Measurements from ENCODE around the gene TPRG1L. TPM values are rescaled to one million over a fixed set of nuclear protein-coding genes. Genes with fewer than 3 reads are reported as not detected.
A peak's percentile ranks its signal among the peaks of the same experiment; 100 is the strongest.
"Not testable (repeated sequence)": the region's sequence is repeated elsewhere in the genome, so short reads cannot be mapped to it uniquely, and the experiment has no call there.

Gene TPRG1L
- total and polyA plus RNA-seq, 4 donors, result 35.4 to 51.0 (median 40.5) TPM

- 75 to 82% methylated on average over 9 of the region's 9 CpGs for WGBS, 2 donors
- intact Hi-C loops (cut with DNase I), result loop anchor here in 1 of 2 donors (2.0 kb wide), 1 partner anchor 54 kb away; no protein-coding TSS in a partner anchor
- DNase-seq (no peak), ATAC-seq (ENCODE audit: low FRiP score) (no peak)
- H3K36me3 ChIP-seq (ENCODE audit: control insufficient read depth in 1 of 2, insufficient read depth in 2 of 2, low read length in 1 of 2), result no peaks in the 10 kb centered on the region
- H3K4me3 ChIP-seq (ENCODE audit: low read length in 2 of 2), result no peak overlapping the region
- H3K27me3 ChIP-seq (ENCODE audit: control insufficient read depth in 1 of 2, insufficient read depth in 2 of 2, low read length in 1 of 2), result no peaks in the 10 kb centered on the region
- H3K27ac ChIP-seq (ENCODE audit: low read depth in 1 of 2, low read length in 2 of 2), result no peak overlapping the region
- no peaks in the 10 kb centered on the region for H3K4me1 ChIP-seq (ENCODE audit: control insufficient read depth in 1 of 2, insufficient read depth in 2 of 2, low read length in 2 of 2)
- no peaks in the 10 kb centered on the region for H3K9me3 ChIP-seq (ENCODE audit: control insufficient read depth, low read length)
Observed at GRCh38 chr1:3618531-3618880, 6.3 kb upstream of the TPRG1L start.

- DNase-seq (peak in 1 of 2 donors; percentile 78), ATAC-seq (ENCODE audit: low FRiP score) (peak; percentile 79)
- Histone ChIP-seq H3K27me3 (ENCODE audit: control insufficient read depth in 1 of 2, insufficient read depth in 2 of 2, low read length in 1 of 2) (no peaks in the 10 kb centered on the region), H3K4me1 (ENCODE audit: control insufficient read depth in 1 of 2, insufficient read depth in 2 of 2, low read length in 2 of 2) (no peaks in the 10 kb centered on the region), H3K4me3 (ENCODE audit: low read length in 2 of 2) (no peak overlapping the region), H3K27ac (ENCODE audit: low read depth in 1 of 2, low read length in 2 of 2) (no peak overlapping the region), H3K9me3 (ENCODE audit: control insufficient read depth, low read length) (no peaks in the 10 kb centered on the region), H3K36me3 (ENCODE audit: control insufficient read depth in 1 of 2, insufficient read depth in 2 of 2, low read length in 1 of 2) (no peaks in the 10 kb centered on the region)
- intact Hi-C loops (cut with DNase I), result loop anchor here (1.0 to 2.0 kb wide), 3 partner anchors 54 to 128 kb away; no protein-coding TSS in a partner anchor
- WGBS, 2 donors, result 16 to 22% methylated on average over 18 to 21 of the region's 21 CpGs
Observed at GRCh38 chr1:3618881-3619671, 5.7 kb upstream of the TPRG1L start.

- 87 to 89% methylated on average over 12 of the region's 12 CpGs for WGBS, 2 donors
- H3K27ac ChIP-seq (ENCODE audit: low read depth in 1 of 2, low read length in 2 of 2), result no peak overlapping the region
- intact Hi-C loops (cut with DNase I), result loop anchor here (2.0 kb wide), 2 partner anchors 126 to 168 kb away; no protein-coding TSS in a partner anchor
- H3K9me3 ChIP-seq (ENCODE audit: control insufficient read depth, low read length), result no peaks in the 10 kb centered on the region
- H3K36me3 ChIP-seq (ENCODE audit: control insufficient read depth in 1 of 2, insufficient read depth in 2 of 2, low read length in 1 of 2), result no peaks in the 10 kb centered on the region
- H3K4me3 ChIP-seq (ENCODE audit: low read length in 2 of 2), result no peak overlapping the region
- H3K4me1 ChIP-seq (ENCODE audit: control insufficient read depth in 1 of 2, insufficient read depth in 2 of 2, low read length in 2 of 2), result no peaks in the 10 kb centered on the region
- no peak for DNase-seq
- ATAC-seq (ENCODE audit: low FRiP score), result no peak
- H3K27me3 ChIP-seq (ENCODE audit: control insufficient read depth in 1 of 2, insufficient read depth in 2 of 2, low read length in 1 of 2), result no peaks in the 10 kb centered on the region
Observed at GRCh38 chr1:3620708-3621107, 4.1 kb upstream of the TPRG1L start.

- not testable (repeated sequence) for H3K27me3 ChIP-seq (ENCODE audit: control insufficient read depth in 1 of 2, insufficient read depth in 2 of 2, low read length in 1 of 2); H3K4me3 ChIP-seq (ENCODE audit: low read length in 2 of 2); H3K36me3 ChIP-seq (ENCODE audit: control insufficient read depth in 1 of 2, insufficient read depth in 2 of 2, low read length in 1 of 2); ATAC-seq (ENCODE audit: low FRiP score); H3K27ac ChIP-seq (ENCODE audit: low read depth in 1 of 2, low read length in 2 of 2); DNase-seq; H3K4me1 ChIP-seq (ENCODE audit: control insufficient read depth in 1 of 2, insufficient read depth in 2 of 2, low read length in 2 of 2); H3K9me3 ChIP-seq (ENCODE audit: control insufficient read depth, low read length)
- intact Hi-C loops (cut with DNase I), result loop anchor here (2.0 kb wide), 2 partner anchors 126 to 168 kb away; no protein-coding TSS in a partner anchor
- 22 to 33% methylated on average over 10 to 15 of the region's 15 CpGs for WGBS, 2 donors
Observed at GRCh38 chr1:3621151-3621671, 3.6 kb upstream of the TPRG1L start.

DNA sequence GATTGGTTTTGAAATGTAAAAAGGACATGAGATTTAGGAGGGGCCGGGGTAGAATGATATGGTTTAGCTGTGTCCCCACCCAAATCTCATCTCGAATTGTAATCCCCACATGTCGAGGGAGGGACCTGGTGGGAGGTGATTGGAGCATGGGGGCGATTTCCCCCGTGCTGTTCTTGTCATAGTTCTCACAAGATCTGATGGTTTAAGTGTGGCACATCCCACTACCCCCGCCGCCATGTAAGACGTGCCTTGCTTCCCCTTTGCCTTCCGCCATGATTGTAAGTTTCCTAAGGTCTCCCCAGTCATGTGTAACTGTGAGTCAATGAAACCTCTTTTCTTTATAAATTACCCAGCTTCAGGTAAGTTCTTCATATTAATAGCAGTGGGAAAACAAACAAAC lies 2.7 kb upstream of the TPRG1L start:
- 90 to 94% methylated on average over 9 of the region's 9 CpGs for WGBS, 2 donors
- H3K36me3 ChIP-seq (ENCODE audit: control insufficient read depth in 1 of 2, insufficient read depth in 2 of 2, low read length in 1 of 2); H3K4me1 ChIP-seq (ENCODE audit: control insufficient read depth in 1 of 2, insufficient read depth in 2 of 2, low read length in 2 of 2); DNase-seq; H3K4me3 ChIP-seq (ENCODE audit: low read length in 2 of 2); H3K27me3 ChIP-seq (ENCODE audit: control insufficient read depth in 1 of 2, insufficient read depth in 2 of 2, low read length in 1 of 2); intact Hi-C loops (cut with DNase I); H3K27ac ChIP-seq (ENCODE audit: low read depth in 1 of 2, low read length in 2 of 2); ATAC-seq (ENCODE audit: low FRiP score); H3K9me3 ChIP-seq (ENCODE audit: control insufficient read depth, low read length): not testable (repeated sequence)

- Histone ChIP-seq H3K27me3 (ENCODE audit: control insufficient read depth in 1 of 2, insufficient read depth in 2 of 2, low read length in 1 of 2) (no peaks in the 10 kb centered on the region), H3K36me3 (ENCODE audit: control insufficient read depth in 1 of 2, insufficient read depth in 2 of 2, low read length in 1 of 2) (no peaks in the 10 kb centered on the region), H3K4me1 (ENCODE audit: control insufficient read depth in 1 of 2, insufficient read depth in 2 of 2, low read length in 2 of 2) (no peaks in the 10 kb centered on the region), H3K4me3 (ENCODE audit: low read length in 2 of 2) (peak overlapping the region; percentile 11 to 52), H3K27ac (ENCODE audit: low read depth in 1 of 2, low read length in 2 of 2) (no peak overlapping the region), H3K9me3 (ENCODE audit: control insufficient read depth, low read length) (no peaks in the 10 kb centered on the region)
- intact Hi-C loops (cut with DNase I), result no loop called here
- DNase-seq (no peak), ATAC-seq (ENCODE audit: low FRiP score) (no peak)
- 11 to 12% methylated on average over 23 of the region's 23 CpGs for WGBS, 2 donors
Observed at GRCh38 chr1:3623441-3624199, 1.2 kb upstream of the TPRG1L start.

- ATAC-seq (ENCODE audit: low FRiP score), result peak; percentile 16
- DNase-seq, result no peak
- no peaks in the 10 kb centered on the region for H3K9me3 ChIP-seq (ENCODE audit: control insufficient read depth, low read length)
- no peaks in the 10 kb centered on the region for H3K36me3 ChIP-seq (ENCODE audit: control insufficient read depth in 1 of 2, insufficient read depth in 2 of 2, low read length in 1 of 2)
- peak overlapping the region; percentile 80 to 90 for H3K4me3 ChIP-seq (ENCODE audit: low read length in 2 of 2)
- WGBS, 2 donors, result 3 to 4% methylated on average over 41 to 71 of the region's 71 CpGs
- intact Hi-C loops (cut with DNase I), result no loop called here
- no peaks in the 10 kb centered on the region for H3K4me1 ChIP-seq (ENCODE audit: control insufficient read depth in 1 of 2, insufficient read depth in 2 of 2, low read length in 2 of 2)
- H3K27me3 ChIP-seq (ENCODE audit: control insufficient read depth in 1 of 2, insufficient read depth in 2 of 2, low read length in 1 of 2), result no peaks in the 10 kb centered on the region
- H3K27ac ChIP-seq (ENCODE audit: low read depth in 1 of 2, low read length in 2 of 2), result no peak overlapping the region
Observed at GRCh38 chr1:3625151-3625907, 514 bp downstream of the TPRG1L start.

- Histone ChIP-seq H3K27ac (ENCODE audit: low read depth in 1 of 2, low read length in 2 of 2) (no peak overlapping the region), H3K4me1 (ENCODE audit: control insufficient read depth in 1 of 2, insufficient read depth in 2 of 2, low read length in 2 of 2) (no peaks in the 10 kb centered on the region), H3K27me3 (ENCODE audit: control insufficient read depth in 1 of 2, insufficient read depth in 2 of 2, low read length in 1 of 2) (no peaks in the 10 kb centered on the region), H3K4me3 (ENCODE audit: low read length in 2 of 2) (no peak overlapping the region), H3K36me3 (ENCODE audit: control insufficient read depth in 1 of 2, insufficient read depth in 2 of 2, low read length in 1 of 2) (no peaks in the 10 kb centered on the region), H3K9me3 (ENCODE audit: control insufficient read depth, low read length) (no peaks in the 10 kb centered on the region)
- intact Hi-C loops (cut with DNase I), result no loop called here
- WGBS, 2 donors, result 73 to 74% methylated on average over 4 of the region's 4 CpGs
- DNase-seq, result no peak
- ATAC-seq (ENCODE audit: low FRiP score), result no peak
Observed at GRCh38 chr1:3626025-3626424, 1.2 kb downstream of the TPRG1L start.
